ENCODE measurements around the gene TBL1X.
"Not testable (repeated sequence)": the region's sequence is repeated elsewhere in the genome, so short reads cannot be mapped to it uniquely, and the experiment has no call there.

TBL1X gene

DNA sequence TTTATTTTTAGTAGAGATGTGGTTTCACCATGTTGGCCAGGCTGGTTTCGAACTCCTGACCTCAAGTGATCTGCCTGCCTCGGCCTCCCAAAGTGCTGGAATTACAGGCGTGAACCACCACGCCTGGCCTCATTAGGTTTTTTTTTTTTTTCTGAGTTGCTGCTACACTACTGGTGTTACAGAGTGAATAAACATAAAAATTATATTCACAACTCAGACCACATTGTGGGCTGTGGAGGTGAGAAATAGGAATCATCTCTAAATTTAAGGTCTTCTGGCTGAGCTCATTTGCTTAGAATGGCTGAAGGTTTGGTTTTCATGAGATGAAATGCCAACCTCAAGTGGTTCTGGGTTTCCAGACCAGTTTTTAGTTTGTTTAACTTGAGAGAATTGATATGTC lies 10.6 kb downstream of the TBL1X start:
- not testable (repeated sequence) for H3K9me3 ChIP-seq (ENCODE audit: control insufficient read depth in 2 of 2, low read length in 2 of 2); H3K27ac ChIP-seq (ENCODE audit: low read depth in 2 of 2, low read length in 2 of 2); H3K27me3 ChIP-seq (ENCODE audit: control insufficient read depth in 2 of 2, insufficient read depth in 2 of 2, low read length in 2 of 2); H3K4me1 ChIP-seq (ENCODE audit: control insufficient read depth in 2 of 2, insufficient read depth in 2 of 2, low read length in 2 of 2); H3K36me3 ChIP-seq (ENCODE audit: control insufficient read depth in 2 of 2, insufficient read depth in 2 of 2, low read length in 2 of 2); H3K4me3 ChIP-seq (ENCODE audit: low read length in 2 of 2); H3K9ac ChIP-seq (ENCODE audit: low read depth in 1 of 2, low read length in 2 of 2)

DNA sequence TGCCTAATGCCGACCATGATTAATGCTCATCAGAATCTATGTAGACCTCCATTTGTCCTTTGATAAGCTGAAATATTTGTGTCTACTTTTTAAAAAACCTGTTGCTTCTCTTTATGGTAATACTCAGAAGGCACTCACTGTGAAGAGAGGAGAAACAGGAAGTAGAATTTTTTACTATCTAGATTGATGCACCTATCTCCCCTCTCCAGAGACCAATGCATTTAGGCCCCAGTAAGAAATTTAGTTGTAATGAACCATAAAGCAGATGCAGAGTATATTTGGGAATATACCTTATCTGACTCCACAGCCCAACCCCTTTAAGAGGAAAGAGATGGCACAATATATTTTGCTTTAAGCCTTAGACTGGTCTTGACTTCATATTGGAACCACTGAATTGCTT lies 11.1 kb downstream of the TBL1X start:
- no peak overlapping the region for H3K9ac ChIP-seq (ENCODE audit: low read depth in 1 of 2, low read length in 2 of 2)
- no peaks in the 10 kb centered on the region for H3K27me3 ChIP-seq (ENCODE audit: control insufficient read depth in 2 of 2, insufficient read depth in 2 of 2, low read length in 2 of 2)
- H3K4me3 ChIP-seq (ENCODE audit: low read length in 2 of 2): no peak overlapping the region
- no peaks in the 10 kb centered on the region for H3K4me1 ChIP-seq (ENCODE audit: control insufficient read depth in 2 of 2, insufficient read depth in 2 of 2, low read length in 2 of 2)
- no peaks in the 10 kb centered on the region for H3K36me3 ChIP-seq (ENCODE audit: control insufficient read depth in 2 of 2, insufficient read depth in 2 of 2, low read length in 2 of 2)
- no peak overlapping the region for H3K27ac ChIP-seq (ENCODE audit: low read depth in 2 of 2, low read length in 2 of 2)
- H3K9me3 ChIP-seq (ENCODE audit: control insufficient read depth in 2 of 2, low read length in 2 of 2): no peaks in the 10 kb centered on the region

DNA sequence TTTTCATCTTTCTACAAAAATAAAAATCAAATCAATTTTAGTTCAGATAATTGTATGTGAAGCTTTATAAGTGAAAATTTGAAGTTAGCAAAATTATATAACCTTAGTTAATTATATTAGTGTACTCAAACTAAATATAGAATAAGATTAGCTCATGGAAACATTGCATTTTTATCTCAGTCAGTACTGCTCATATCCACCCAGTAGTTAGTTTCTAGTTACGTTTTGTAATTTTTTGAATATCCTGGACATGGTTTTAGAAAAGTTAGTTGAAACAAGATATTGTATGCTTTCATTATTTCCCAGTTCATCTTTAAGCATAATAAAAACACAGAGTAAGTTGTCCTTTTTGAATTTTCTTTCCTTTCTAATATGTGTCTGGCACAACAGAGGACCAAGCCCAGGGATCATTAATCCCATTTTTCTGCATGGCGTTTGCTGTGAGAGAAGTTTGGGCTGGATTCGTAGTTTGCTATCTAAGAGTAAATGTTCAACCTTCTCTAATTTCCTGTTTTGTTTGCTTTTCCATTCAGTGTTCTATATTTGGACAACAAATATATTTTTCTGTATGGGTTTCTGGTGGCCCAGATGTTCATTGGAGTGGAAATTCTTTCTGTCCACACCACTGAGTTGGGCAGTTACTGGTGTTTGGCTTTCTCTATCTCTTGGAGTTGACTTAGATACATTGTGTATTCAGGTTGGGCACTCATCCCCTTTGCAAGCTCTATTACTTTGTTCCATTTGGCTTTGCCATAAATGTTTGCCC lies 12.1 kb downstream of the TBL1X start:
- Histone ChIP-seq H3K4me3 (ENCODE audit: low read length in 2 of 2) (no peak overlapping the region), H3K36me3 (ENCODE audit: control insufficient read depth in 2 of 2, insufficient read depth in 2 of 2, low read length in 2 of 2) (no peaks in the 10 kb centered on the region), H3K9me3 (ENCODE audit: control insufficient read depth in 2 of 2, low read length in 2 of 2) (no peaks in the 10 kb centered on the region), H3K9ac (ENCODE audit: low read depth in 1 of 2, low read length in 2 of 2) (no peak overlapping the region), H3K4me1 (ENCODE audit: control insufficient read depth in 2 of 2, insufficient read depth in 2 of 2, low read length in 2 of 2) (no peaks in the 10 kb centered on the region), H3K27me3 (ENCODE audit: control insufficient read depth in 2 of 2, insufficient read depth in 2 of 2, low read length in 2 of 2) (no peaks in the 10 kb centered on the region), H3K27ac (ENCODE audit: low read depth in 2 of 2, low read length in 2 of 2) (no peak overlapping the region)

DNA sequence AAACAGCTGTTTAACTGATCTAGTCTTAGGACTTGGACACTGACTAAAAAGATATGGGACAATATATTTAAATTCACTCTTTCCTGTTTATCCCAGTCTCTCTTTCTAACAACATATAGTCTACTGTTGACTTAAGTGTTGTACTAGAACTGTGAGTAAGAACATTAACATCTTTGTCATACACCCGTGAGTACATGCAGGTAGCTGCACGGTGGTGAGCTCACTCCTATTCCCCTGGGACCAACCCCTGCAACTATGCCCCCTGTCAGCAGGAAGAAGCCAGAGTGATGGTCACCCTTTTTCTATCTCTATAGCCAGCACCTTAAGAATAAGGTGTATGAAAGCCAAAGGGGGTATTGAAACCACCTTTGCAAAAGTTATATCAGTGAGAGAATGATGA lies 17.6 kb downstream of the TBL1X start:
- Histone ChIP-seq H3K9ac (ENCODE audit: low read depth in 1 of 2, low read length in 2 of 2) (no peak overlapping the region), H3K4me1 (ENCODE audit: control insufficient read depth in 2 of 2, insufficient read depth in 2 of 2, low read length in 2 of 2) (no peaks in the 10 kb centered on the region), H3K36me3 (ENCODE audit: control insufficient read depth in 2 of 2, insufficient read depth in 2 of 2, low read length in 2 of 2) (no peaks in the 10 kb centered on the region)

DNA sequence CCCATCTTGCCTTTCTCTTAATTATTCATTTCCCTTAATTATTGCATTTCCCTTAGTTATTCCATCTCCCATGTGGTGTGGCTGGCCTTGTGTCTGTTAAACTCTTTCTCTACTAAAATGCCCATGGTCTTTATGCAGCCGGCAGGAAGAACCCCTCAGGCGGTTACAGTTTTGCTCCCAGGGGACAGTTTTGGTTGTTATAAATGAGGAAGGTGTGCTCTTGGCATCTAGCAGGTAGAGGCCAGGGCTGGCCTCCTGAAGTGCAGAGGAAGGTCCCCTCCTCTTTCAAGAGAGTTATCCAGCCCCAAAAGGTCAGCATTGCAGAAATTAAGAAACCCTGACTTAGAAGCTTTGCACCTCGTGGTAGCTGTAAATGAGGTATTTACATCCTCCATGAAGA lies 18.0 kb downstream of the TBL1X start:
- H3K27ac ChIP-seq (ENCODE audit: low read depth in 2 of 2, low read length in 2 of 2): no peak overlapping the region
- H3K36me3 ChIP-seq (ENCODE audit: control insufficient read depth in 2 of 2, insufficient read depth in 2 of 2, low read length in 2 of 2): no peaks in the 10 kb centered on the region
- H3K9ac ChIP-seq (ENCODE audit: low read depth in 1 of 2, low read length in 2 of 2): no peak overlapping the region
- H3K9me3 ChIP-seq (ENCODE audit: control insufficient read depth in 2 of 2, low read length in 2 of 2): no peaks in the 10 kb centered on the region
- no peak overlapping the region for H3K4me3 ChIP-seq (ENCODE audit: low read length in 2 of 2)
- no peaks in the 10 kb centered on the region for H3K4me1 ChIP-seq (ENCODE audit: control insufficient read depth in 2 of 2, insufficient read depth in 2 of 2, low read length in 2 of 2)
- H3K27me3 ChIP-seq (ENCODE audit: control insufficient read depth in 2 of 2, insufficient read depth in 2 of 2, low read length in 2 of 2): no peaks in the 10 kb centered on the region

More for the DNA sequence above, 17.6 kb downstream of the TBL1X start:
- H3K27ac ChIP-seq (ENCODE audit: low read depth in 2 of 2, low read length in 2 of 2): no peak overlapping the region
- H3K27me3 ChIP-seq (ENCODE audit: control insufficient read depth in 2 of 2, insufficient read depth in 2 of 2, low read length in 2 of 2): no peaks in the 10 kb centered on the region
- no peak overlapping the region for H3K4me3 ChIP-seq (ENCODE audit: low read length in 2 of 2)
- no peaks in the 10 kb centered on the region for H3K9me3 ChIP-seq (ENCODE audit: control insufficient read depth in 2 of 2, low read length in 2 of 2)

DNA sequence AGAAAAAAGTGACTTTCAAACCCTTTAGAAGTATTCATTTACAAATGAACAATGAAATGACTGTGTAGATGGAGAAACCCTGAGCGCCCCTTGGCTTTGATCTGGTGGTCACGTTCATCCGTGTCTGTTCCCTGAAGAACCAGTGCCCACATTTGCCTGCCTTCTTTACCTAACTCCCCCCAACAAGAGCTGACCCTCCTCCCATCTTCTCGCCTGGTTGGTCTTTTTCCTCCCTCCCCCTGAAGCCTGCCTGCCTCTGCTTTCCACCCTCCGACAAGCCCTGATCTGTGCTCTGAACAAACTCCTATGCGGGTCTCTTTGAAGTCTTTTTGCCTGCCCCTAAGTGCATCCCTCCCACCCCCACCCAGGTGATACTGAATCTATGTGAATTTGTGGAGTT lies 18.5 kb downstream of the TBL1X start:
- H3K4me3 ChIP-seq (ENCODE audit: low read length in 2 of 2): no peak overlapping the region
- H3K27ac ChIP-seq (ENCODE audit: low read depth in 2 of 2, low read length in 2 of 2): no peak overlapping the region
- no peaks in the 10 kb centered on the region for H3K27me3 ChIP-seq (ENCODE audit: control insufficient read depth in 2 of 2, insufficient read depth in 2 of 2, low read length in 2 of 2)
- H3K36me3 ChIP-seq (ENCODE audit: control insufficient read depth in 2 of 2, insufficient read depth in 2 of 2, low read length in 2 of 2): no peaks in the 10 kb centered on the region
- no peak overlapping the region for H3K9ac ChIP-seq (ENCODE audit: low read depth in 1 of 2, low read length in 2 of 2)
- no peaks in the 10 kb centered on the region for H3K4me1 ChIP-seq (ENCODE audit: control insufficient read depth in 2 of 2, insufficient read depth in 2 of 2, low read length in 2 of 2)
- H3K9me3 ChIP-seq (ENCODE audit: control insufficient read depth in 2 of 2, low read length in 2 of 2): no peaks in the 10 kb centered on the region

DNA sequence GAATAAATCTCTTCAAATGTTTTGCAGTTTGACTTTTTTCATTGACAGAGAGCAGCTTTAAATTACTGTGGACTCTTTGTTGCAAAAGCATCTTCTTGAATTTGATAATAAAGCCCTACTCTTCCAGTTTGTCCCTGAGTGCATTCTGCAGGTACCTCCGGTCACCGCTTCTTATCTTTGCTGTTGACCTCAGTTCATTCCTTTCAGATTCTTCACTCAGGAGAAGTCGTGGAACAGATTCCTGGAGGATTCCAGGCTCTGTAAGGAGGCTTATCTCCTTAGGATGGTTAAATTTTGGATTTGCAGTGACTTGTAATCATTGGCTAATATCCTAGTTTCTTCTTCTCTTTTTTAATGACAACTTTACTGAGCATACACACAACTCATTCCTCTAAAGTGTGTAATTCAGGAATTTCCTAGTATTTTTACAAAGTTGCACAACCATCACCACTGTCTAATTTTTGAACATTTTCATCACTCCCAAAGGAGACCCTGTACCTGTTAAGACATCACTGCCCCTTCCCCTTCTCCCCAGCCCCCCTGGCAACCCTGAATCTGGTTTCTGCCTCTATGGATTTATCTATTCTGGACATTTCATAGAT lies 22.0 kb downstream of the TBL1X start:
- Histone ChIP-seq H3K27ac (ENCODE audit: low read depth in 2 of 2, low read length in 2 of 2) (no peak overlapping the region), H3K4me1 (ENCODE audit: control insufficient read depth in 2 of 2, insufficient read depth in 2 of 2, low read length in 2 of 2) (no peaks in the 10 kb centered on the region), H3K4me3 (ENCODE audit: low read length in 2 of 2) (no peak overlapping the region), H3K9ac (ENCODE audit: low read depth in 1 of 2, low read length in 2 of 2) (no peak overlapping the region), H3K9me3 (ENCODE audit: control insufficient read depth in 2 of 2, low read length in 2 of 2) (no peaks in the 10 kb centered on the region), H3K36me3 (ENCODE audit: control insufficient read depth in 2 of 2, insufficient read depth in 2 of 2, low read length in 2 of 2) (no peaks in the 10 kb centered on the region), H3K27me3 (ENCODE audit: control insufficient read depth in 2 of 2, insufficient read depth in 2 of 2, low read length in 2 of 2) (no peaks in the 10 kb centered on the region)

DNA sequence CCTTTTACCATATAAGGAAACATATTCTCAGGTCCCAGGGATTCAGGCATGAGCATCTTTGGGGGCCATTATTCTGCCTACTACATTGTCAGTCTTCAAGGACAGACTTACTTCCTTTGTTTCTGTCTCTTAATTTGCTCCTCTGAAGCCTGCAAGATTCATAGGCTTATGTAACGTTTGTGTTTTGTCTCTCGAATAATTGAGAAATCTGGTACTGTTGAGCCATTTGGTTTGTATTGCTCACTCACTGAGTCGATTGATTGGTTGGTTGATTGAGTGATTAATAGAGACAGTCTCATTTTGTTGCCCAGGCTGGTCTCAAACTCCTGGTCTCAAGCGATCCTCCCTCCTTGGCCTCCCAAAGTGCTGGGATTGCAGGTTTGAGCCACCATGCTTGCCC lies 23.7 kb downstream of the TBL1X start:
- H3K9ac ChIP-seq (ENCODE audit: low read depth in 1 of 2, low read length in 2 of 2): no peak overlapping the region
- H3K27ac ChIP-seq (ENCODE audit: low read depth in 2 of 2, low read length in 2 of 2): no peak overlapping the region
- no peaks in the 10 kb centered on the region for H3K36me3 ChIP-seq (ENCODE audit: control insufficient read depth in 2 of 2, insufficient read depth in 2 of 2, low read length in 2 of 2)
- no peak overlapping the region for H3K4me3 ChIP-seq (ENCODE audit: low read length in 2 of 2)
- no peaks in the 10 kb centered on the region for H3K9me3 ChIP-seq (ENCODE audit: control insufficient read depth in 2 of 2, low read length in 2 of 2)
- H3K27me3 ChIP-seq (ENCODE audit: control insufficient read depth in 2 of 2, insufficient read depth in 2 of 2, low read length in 2 of 2): no peaks in the 10 kb centered on the region
- H3K4me1 ChIP-seq (ENCODE audit: control insufficient read depth in 2 of 2, insufficient read depth in 2 of 2, low read length in 2 of 2): no peaks in the 10 kb centered on the region

DNA sequence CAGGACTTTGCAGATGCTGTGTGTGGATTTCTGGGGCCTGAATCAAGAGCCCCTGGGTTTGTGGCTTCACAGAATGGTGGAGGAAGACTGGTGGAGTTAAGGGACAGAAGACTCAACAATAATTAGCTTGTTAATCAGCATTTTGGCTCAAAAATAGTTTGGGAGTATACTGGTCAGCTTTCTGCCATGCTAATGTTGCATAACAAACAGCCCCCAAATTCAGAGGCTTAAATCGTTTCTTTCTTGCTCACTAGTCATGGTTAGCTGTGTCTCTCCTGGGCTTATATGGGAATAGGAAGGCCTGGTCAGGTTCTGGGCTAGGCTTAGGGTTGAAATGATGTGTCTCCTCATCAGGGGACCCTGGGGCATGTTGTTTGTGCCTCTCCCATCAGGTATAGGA lies 24.4 kb downstream of the TBL1X start:
- Histone ChIP-seq H3K4me1 (ENCODE audit: control insufficient read depth in 2 of 2, insufficient read depth in 2 of 2, low read length in 2 of 2) (no peaks in the 10 kb centered on the region), H3K27me3 (ENCODE audit: control insufficient read depth in 2 of 2, insufficient read depth in 2 of 2, low read length in 2 of 2) (no peaks in the 10 kb centered on the region), H3K36me3 (ENCODE audit: control insufficient read depth in 2 of 2, insufficient read depth in 2 of 2, low read length in 2 of 2) (no peaks in the 10 kb centered on the region), H3K4me3 (ENCODE audit: low read length in 2 of 2) (no peak overlapping the region), H3K9ac (ENCODE audit: low read depth in 1 of 2, low read length in 2 of 2) (no peak overlapping the region), H3K27ac (ENCODE audit: low read depth in 2 of 2, low read length in 2 of 2) (no peak overlapping the region), H3K9me3 (ENCODE audit: control insufficient read depth in 2 of 2, low read length in 2 of 2) (no peaks in the 10 kb centered on the region)

DNA sequence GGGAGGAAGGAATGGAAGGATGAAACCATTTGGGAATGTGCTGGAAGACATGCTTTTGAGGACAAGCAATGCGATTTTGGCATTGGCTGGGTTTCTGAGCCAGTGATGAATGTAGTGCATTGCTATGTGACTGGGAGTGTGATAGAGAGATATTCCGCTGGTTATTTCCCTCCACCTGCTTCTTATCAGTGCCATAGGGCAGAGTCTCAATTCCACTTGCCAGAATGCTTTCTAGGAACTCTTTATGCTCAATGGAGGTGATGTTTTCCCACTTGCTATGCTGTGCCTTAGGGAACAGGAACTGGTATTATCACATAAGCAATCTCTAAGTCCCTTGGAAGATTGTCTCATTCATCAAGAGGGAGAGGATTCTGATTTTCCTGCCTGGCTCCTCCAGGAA lies 28.0 kb downstream of the TBL1X start:
- no peak overlapping the region for H3K4me3 ChIP-seq (ENCODE audit: low read length in 2 of 2)
- no peak overlapping the region for H3K27ac ChIP-seq (ENCODE audit: low read depth in 2 of 2, low read length in 2 of 2)
- H3K4me1 ChIP-seq (ENCODE audit: control insufficient read depth in 2 of 2, insufficient read depth in 2 of 2, low read length in 2 of 2): no peaks in the 10 kb centered on the region
- no peaks in the 10 kb centered on the region for H3K9me3 ChIP-seq (ENCODE audit: control insufficient read depth in 2 of 2, low read length in 2 of 2)
- H3K36me3 ChIP-seq (ENCODE audit: control insufficient read depth in 2 of 2, insufficient read depth in 2 of 2, low read length in 2 of 2): no peaks in the 10 kb centered on the region
- no peaks in the 10 kb centered on the region for H3K27me3 ChIP-seq (ENCODE audit: control insufficient read depth in 2 of 2, insufficient read depth in 2 of 2, low read length in 2 of 2)
- H3K9ac ChIP-seq (ENCODE audit: low read depth in 1 of 2, low read length in 2 of 2): no peak overlapping the region
